Lower lobe of right lung (tissue), 2 donors: ENCODE results near the gene SMC5. TPM values are rescaled to one million over a fixed set of nuclear protein-coding genes. Genes with fewer than 3 reads are reported as not detected.

Experiments used
- ATAC-seq, 2 donors: fragments of 200-7000 bp; cut with Tn5 transposase; one replicate each; pipeline ENCODE4 v1.9.1; 2020 to 2022; ENCODE audit warnings: mild to moderate bottlenecking in 2 of 2, moderate library complexity in 2 of 2
- DNase-seq: peaks from one replicate; pipeline ENCODE4 v3.0.0-alpha.2; 2020
- H3K27ac ChIP-seq: fragments of 200-600 bp; one replicate; pipeline ENCODE4 v1.8.0; 2022
- H3K27me3 ChIP-seq: fragments of 200-600 bp; one replicate; pipeline ENCODE4 v1.8.0; 2022; ENCODE audit warnings: low read depth
- H3K36me3 ChIP-seq: fragments of 200-600 bp; one replicate; pipeline ENCODE4 v1.8.0; 2022; ENCODE audit warnings: mild to moderate bottlenecking
- H3K4me1 ChIP-seq: fragments of 200-600 bp; one replicate; pipeline ENCODE4 v1.8.0; 2022
- H3K4me3 ChIP-seq: fragments of 200-600 bp; one replicate; pipeline ENCODE4 v1.8.0; 2022; ENCODE audit warnings: mild to moderate bottlenecking
- H3K9me3 ChIP-seq: fragments of 200-600 bp; one replicate; pipeline ENCODE4 v1.8.0; 2022
- CTCF ChIP-seq: fragments of 200-600 bp; IDR thresholded peaks from one replicate; pipeline ENCODE4 v1.8.0; 2022; ENCODE audit warnings: antibody characterized with exemption, mild to moderate bottlenecking
- intact Hi-C: fragments of 100-400 bp; cut with DNase I; formaldehyde crosslinking; loops from one replicate; pipeline ENCODE4 v1.11.0; 2022
- total RNA-seq: library from RNA; stranded (reverse); fragmentation: NEBNext Ultra II Directional; extraction: Animal tissue kit (Norgen Biotek cat#: 25700); gene quantifications from one replicate; pipeline ENCODE4 v1.2.1, GENCODE V29; 2021
- donor health status: DM: no; HTN: yes; CAD: no; lungs with severe emphysema.

Gene SMC5
- total RNA-seq, 1 donor from 2014 or later: 30.3 TPM

GRCh38 chr9:70250221-70250620 is 8.6 kb upstream of the SMC5 start:
- no peaks in the 10 kb centered on the region for H3K27me3 ChIP-seq
- H3K27ac ChIP-seq: no peak overlapping the region
- no peak for ATAC-seq
- no peak for DNase-seq
- no peaks in the 10 kb centered on the region for H3K9me3 ChIP-seq
- no peak overlapping the region for H3K4me3 ChIP-seq
- intact Hi-C loops: no loop called here
- H3K36me3 ChIP-seq: no peaks in the 10 kb centered on the region
- no peak for TF ChIP-seq CTCF
- H3K4me1 ChIP-seq: no peaks in the 10 kb centered on the region

GRCh38 chr9:70255486-70255885 is 3.3 kb upstream of the SMC5 start:
- intact Hi-C loops: no loop called here
- H3K9me3 ChIP-seq: no peaks in the 10 kb centered on the region
- H3K4me3 ChIP-seq: peak overlapping the region; percentile 86
- peaks cover 22% of the 10 kb centered on the region for H3K4me1 ChIP-seq
- DNase-seq (no peak), ATAC-seq (no peak)
- H3K27ac ChIP-seq: peak overlapping the region; percentile 96
- TF ChIP-seq CTCF: no peak
- no peaks in the 10 kb centered on the region for H3K27me3 ChIP-seq
- no peaks in the 10 kb centered on the region for H3K36me3 ChIP-seq

GRCh38 chr9:70256123-70256551 is 2.6 kb upstream of the SMC5 start:
- Histone ChIP-seq H3K27me3 (no peaks in the 10 kb centered on the region), H3K27ac (peak overlapping the region; percentile 96), H3K4me1 (peaks cover 29% of the 10 kb centered on the region), H3K9me3 (no peaks in the 10 kb centered on the region), H3K4me3 (peak overlapping the region; percentile 86), H3K36me3 (no peaks in the 10 kb centered on the region)
- DNase-seq: no peak
- intact Hi-C loops: no loop called here
- TF ChIP-seq CTCF: no peak
- peak in 1 of 2 donors; percentile 11 for ATAC-seq

- Histone ChIP-seq H3K4me1 (peaks cover 42% of the 10 kb centered on the region), H3K4me3 (peak overlapping the region; percentile 86), H3K27ac (peak overlapping the region; percentile 96), H3K27me3 (no peaks in the 10 kb centered on the region), H3K36me3 (no peaks in the 10 kb centered on the region), H3K9me3 (no peaks in the 10 kb centered on the region)
- no peak for DNase-seq
- intact Hi-C loops: no loop called here
- no peak for ATAC-seq
- no peak for TF ChIP-seq CTCF
Observed at GRCh38 chr9:70257502-70257901, 1.3 kb upstream of the SMC5 start.

- peak; percentile 83 for DNase-seq
- peaks cover 49% of the 10 kb centered on the region for H3K4me1 ChIP-seq
- intact Hi-C loops: no loop called here
Observed at GRCh38 chr9:70257991-70258691, 637 bp upstream of the SMC5 start.

More at GRCh38 chr9:70257991-70258691, 637 bp upstream of the SMC5 start:
- no peaks in the 10 kb centered on the region for H3K27me3 ChIP-seq
- no peaks in the 10 kb centered on the region for H3K9me3 ChIP-seq
- H3K27ac ChIP-seq: peak overlapping the region; percentile 96
- ATAC-seq: peak; percentile 84 to 85
- no peaks in the 10 kb centered on the region for H3K36me3 ChIP-seq
- peak overlapping the region; percentile 86 for H3K4me3 ChIP-seq
- no peak for TF ChIP-seq CTCF
